K562 treated with DMSO at 1 percent for 12 hours (cell line): ENCODE measurements around the gene SCN2A. TPM values are rescaled to one million over a fixed set of nuclear protein-coding genes. Genes with fewer than 3 reads are reported as not detected.

Source experiments
- total RNA-seq: library from RNA; unstranded; fragments of 300-600 nt; gene quantifications from 2 replicates; pipeline ENCODE4 v1.2.3, GENCODE V29; 2022; ENCODE audit not compliant: insufficient read depth

SCN2A gene
- 0.14 and 0.70 TPM in 2 replicates for total RNA-seq

DNA sequence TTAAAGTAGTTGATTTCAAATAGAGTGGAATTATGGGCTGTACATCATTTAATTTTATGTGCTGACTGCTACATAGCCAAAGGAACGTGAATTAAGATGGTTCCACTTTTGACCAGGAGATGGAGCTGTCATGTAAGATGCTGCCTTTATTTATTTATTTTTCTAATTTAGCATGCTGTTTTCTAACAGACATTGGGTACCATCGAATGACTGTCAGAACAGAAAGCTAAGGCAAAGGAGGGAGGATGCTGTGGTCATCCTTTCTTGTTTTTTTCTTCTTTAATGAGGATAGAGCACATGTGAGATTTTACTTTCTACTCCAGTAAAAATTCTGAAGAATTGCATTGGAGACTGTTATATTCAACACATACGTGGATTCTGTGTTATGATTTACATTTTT is at the start of gene SCN2A:
Gene SCN2A, plus strand, starts transcription at position 185 of the 400 bp plus-strand sequence. CDS start 56,410 bp downstream, outside the sequence.

DNA sequence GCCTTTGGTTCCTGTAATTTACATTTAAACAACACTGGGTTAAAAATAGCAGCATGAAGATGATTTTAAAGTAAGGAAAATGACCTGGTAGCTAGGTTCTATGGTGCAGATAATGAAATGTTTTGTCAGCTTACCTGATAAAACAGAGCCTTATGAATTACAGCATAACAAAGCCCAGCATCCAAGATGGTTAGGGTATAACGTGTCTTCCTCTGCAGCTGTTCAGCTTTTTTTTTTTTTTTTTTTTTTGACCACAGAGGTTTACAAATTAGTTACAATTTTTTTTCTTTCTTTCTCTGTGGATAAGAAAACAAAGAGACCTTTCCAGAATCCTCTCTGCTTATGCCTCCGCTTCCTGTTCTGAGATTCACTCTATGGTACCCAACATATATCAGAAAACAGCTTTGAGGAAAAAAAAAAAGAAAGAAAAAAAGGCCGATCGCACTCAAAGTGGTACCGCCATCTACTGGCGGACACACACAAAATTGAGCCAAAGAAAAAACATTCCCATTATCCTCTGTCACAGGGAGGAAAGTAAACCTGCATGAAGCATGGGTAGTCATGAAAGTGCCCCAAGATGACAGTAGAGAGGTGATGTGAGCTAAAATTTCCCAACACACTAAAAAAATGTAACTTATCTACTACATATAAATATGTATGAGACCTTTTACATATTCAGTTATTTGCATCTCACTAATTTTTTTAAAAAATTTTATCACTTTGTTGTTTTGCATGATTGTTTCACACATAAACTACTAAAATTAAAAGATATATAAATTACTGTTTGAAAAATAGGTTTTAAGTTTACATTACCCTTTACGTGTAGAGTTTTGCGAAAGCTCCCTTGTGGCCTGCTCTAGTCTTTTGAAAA is 35.3 kb upstream of the SCN2A start, which contains the start of gene SCN3A:
Gene SCN3A, minus strand, starts transcription at position 362 of the 871 bp plus-strand sequence. CDS start 27,656 bp downstream, outside the sequence.

Other genes with a start within 250 kb of the SCN2A start
- gene SCN3A, start 35.4 kb upstream of the SCN2A start, total RNA-seq = not detected in 2 replicates
- not detected in 2 replicates for gene CSRNP3, start 230.3 kb downstream of the SCN2A start, total RNA-seq